ENCODE results near the gene CEP112.

Gene CEP112

DNA sequence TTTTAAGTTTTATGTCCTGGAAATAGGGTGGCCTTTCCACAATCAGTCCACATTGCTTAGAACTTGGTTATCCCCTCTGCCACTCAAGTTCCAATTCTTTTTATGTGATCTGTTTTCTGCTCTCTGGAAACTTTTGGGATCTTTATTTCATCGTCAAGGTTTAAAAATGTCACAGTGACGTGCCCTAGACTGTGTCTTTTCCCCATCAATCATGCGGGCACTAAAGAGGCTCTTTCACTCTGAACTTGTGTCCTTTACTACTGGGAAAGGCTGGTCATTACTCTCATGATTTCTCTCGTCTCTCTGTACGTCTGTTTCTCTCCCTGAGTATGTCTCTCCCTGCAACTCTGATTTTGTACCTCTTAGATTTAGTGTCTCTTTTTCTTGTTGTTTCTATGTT lies 440.7 kb downstream of the CEP112 start:
- DNase-seq: peak in 1 of 2 donors; percentile 46
- H3K18ac ChIP-seq (ENCODE audit: low read length): no peak overlapping the region
- H3K9me3 ChIP-seq (ENCODE audit: insufficient read depth, low read depth, low read length): no peaks in the 10 kb centered on the region
- H2BK120ac ChIP-seq (ENCODE audit: insufficient read depth, low read length, poor library complexity): no peak overlapping the region
- no peaks in the 10 kb centered on the region for H3K36me3 ChIP-seq (ENCODE audit: control insufficient read depth in 1 of 2, insufficient read depth in 2 of 2, low read length in 2 of 2)
- no peak overlapping the region for H3K27ac ChIP-seq (ENCODE audit: low read depth, low read length)
- no peak overlapping the region for H3K4me3 ChIP-seq (ENCODE audit: low read depth, low read length)
- H3K23ac ChIP-seq (ENCODE audit: low read length): no peak overlapping the region
- no CpG with 5 or more reads among the region's 5 CpGs for WGBS (ENCODE audit: extremely low coverage, insufficient coverage, insufficient read length)
- no peak overlapping the region for H2BK12ac ChIP-seq (ENCODE audit: low read length)
- no peak overlapping the region for H2AK5ac ChIP-seq (ENCODE audit: low read length)
- no peak overlapping the region for H2BK5ac ChIP-seq (ENCODE audit: low read depth, low read length, poor library complexity)
- H3K4me2 ChIP-seq (ENCODE audit: low read length): no peak overlapping the region
- H2AFZ ChIP-seq (ENCODE audit: insufficient read depth, low read length, poor library complexity): no peak overlapping the region
- H3K27me3 ChIP-seq (ENCODE audit: insufficient read depth, low read length): no peaks in the 10 kb centered on the region
- no peak overlapping the region for H3K9ac ChIP-seq (ENCODE audit: low read length)
- H3K79me1 ChIP-seq (ENCODE audit: low read length): no peaks in the 10 kb centered on the region
- no peak overlapping the region for H3K14ac ChIP-seq (ENCODE audit: low read length)
- no peak overlapping the region for H4K91ac ChIP-seq (ENCODE audit: low read depth, low read length)
- H3K79me2 ChIP-seq (ENCODE audit: control insufficient read depth, insufficient read depth, low read length, poor library complexity): no peaks in the 10 kb centered on the region
- H4K8ac ChIP-seq (ENCODE audit: low read depth, low read length): no peak overlapping the region
- H3K4me1 ChIP-seq (ENCODE audit: control insufficient read depth in 1 of 2, insufficient read depth in 2 of 2, low read length in 2 of 2): no peaks in the 10 kb centered on the region
- H3K4ac ChIP-seq (ENCODE audit: low read depth, low read length): no peak overlapping the region
- no peak overlapping the region for H4K12ac ChIP-seq (ENCODE audit: low read depth, low read length)

DNA sequence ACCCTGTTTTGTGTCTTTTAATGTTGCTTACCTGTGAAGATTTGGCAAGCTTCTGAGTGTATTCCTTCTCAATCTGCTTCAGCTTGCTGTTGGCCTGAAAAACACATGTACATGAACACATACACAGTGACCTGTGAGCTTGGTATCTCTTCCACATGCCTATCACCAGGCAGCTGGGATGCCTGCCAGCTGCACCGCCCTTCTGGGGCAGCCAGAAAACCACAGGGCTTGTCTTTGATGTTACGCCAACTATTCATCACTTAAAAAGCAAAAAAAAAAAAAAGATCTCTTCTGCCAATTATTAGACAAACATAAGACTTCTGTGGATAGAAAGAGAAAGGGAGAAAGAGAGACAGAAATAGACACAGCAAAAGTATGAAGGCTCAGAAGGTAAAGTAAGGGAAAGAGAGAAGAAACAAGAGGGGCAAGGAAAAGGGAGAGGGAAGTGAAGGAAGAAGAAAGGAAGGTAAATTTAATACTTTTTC lies 441.3 kb downstream of the CEP112 start:
- WGBS (ENCODE audit: extremely low coverage, insufficient coverage, insufficient read length): no CpG with 5 or more reads among the region's 2 CpGs
- H3K79me1 ChIP-seq (ENCODE audit: low read length): no peaks in the 10 kb centered on the region
- no peak overlapping the region for H3K4me3 ChIP-seq (ENCODE audit: low read depth, low read length)
- H3K14ac ChIP-seq (ENCODE audit: low read length): no peak overlapping the region
- H2AK5ac ChIP-seq (ENCODE audit: low read length): no peak overlapping the region
- no peak overlapping the region for H2BK5ac ChIP-seq (ENCODE audit: low read depth, low read length, poor library complexity)
- H2AFZ ChIP-seq (ENCODE audit: insufficient read depth, low read length, poor library complexity): no peak overlapping the region
- H4K91ac ChIP-seq (ENCODE audit: low read depth, low read length): no peak overlapping the region
- H3K4me2 ChIP-seq (ENCODE audit: low read length): no peak overlapping the region
- no peak overlapping the region for H3K9ac ChIP-seq (ENCODE audit: low read length)
- no peak overlapping the region for H4K12ac ChIP-seq (ENCODE audit: low read depth, low read length)
- no peaks in the 10 kb centered on the region for H3K4me1 ChIP-seq (ENCODE audit: control insufficient read depth in 1 of 2, insufficient read depth in 2 of 2, low read length in 2 of 2)
- peak; percentile 69 to 78 for DNase-seq
- H4K8ac ChIP-seq (ENCODE audit: low read depth, low read length): no peak overlapping the region
- H3K18ac ChIP-seq (ENCODE audit: low read length): no peak overlapping the region
- H3K9me3 ChIP-seq (ENCODE audit: insufficient read depth, low read depth, low read length): no peaks in the 10 kb centered on the region
- no peak overlapping the region for H3K4ac ChIP-seq (ENCODE audit: low read depth, low read length)
- no peak overlapping the region for H3K23ac ChIP-seq (ENCODE audit: low read length)
- H3K79me2 ChIP-seq (ENCODE audit: control insufficient read depth, insufficient read depth, low read length, poor library complexity): no peaks in the 10 kb centered on the region
- no peaks in the 10 kb centered on the region for H3K27me3 ChIP-seq (ENCODE audit: insufficient read depth, low read length)
- H2BK120ac ChIP-seq (ENCODE audit: insufficient read depth, low read length, poor library complexity): no peak overlapping the region
- no peak overlapping the region for H2BK12ac ChIP-seq (ENCODE audit: low read length)
- H3K27ac ChIP-seq (ENCODE audit: low read depth, low read length): no peak overlapping the region
- no peaks in the 10 kb centered on the region for H3K36me3 ChIP-seq (ENCODE audit: control insufficient read depth in 1 of 2, insufficient read depth in 2 of 2, low read length in 2 of 2)

DNA sequence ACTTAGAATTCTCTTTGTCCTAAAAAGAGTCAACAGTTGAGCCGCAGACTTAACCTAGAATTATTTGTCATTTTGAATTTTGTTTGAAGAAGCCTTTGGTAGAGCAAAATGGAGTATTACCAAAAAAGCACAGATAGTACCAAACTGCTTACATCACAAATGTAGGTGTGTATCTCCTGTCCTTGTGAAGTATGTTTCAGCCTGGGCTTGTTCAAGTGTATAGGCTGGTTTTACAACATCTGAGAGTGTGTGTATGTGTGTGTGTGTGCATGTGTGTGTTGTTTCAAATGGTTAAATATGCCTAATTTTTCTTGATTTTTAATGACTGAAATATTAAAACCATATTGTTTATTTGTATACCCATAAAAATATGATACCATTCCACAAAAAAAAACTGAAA lies 441.8 kb downstream of the CEP112 start:
- H2BK12ac ChIP-seq (ENCODE audit: low read length): no peak overlapping the region
- H3K36me3 ChIP-seq (ENCODE audit: control insufficient read depth in 1 of 2, insufficient read depth in 2 of 2, low read length in 2 of 2): no peaks in the 10 kb centered on the region
- H3K9me3 ChIP-seq (ENCODE audit: insufficient read depth, low read depth, low read length): no peaks in the 10 kb centered on the region
- no peak overlapping the region for H2AFZ ChIP-seq (ENCODE audit: insufficient read depth, low read length, poor library complexity)
- DNase-seq: no peak
- H3K4me3 ChIP-seq (ENCODE audit: low read depth, low read length): no peak overlapping the region
- no peak overlapping the region for H3K9ac ChIP-seq (ENCODE audit: low read length)
- no peaks in the 10 kb centered on the region for H3K79me1 ChIP-seq (ENCODE audit: low read length)
- H4K12ac ChIP-seq (ENCODE audit: low read depth, low read length): no peak overlapping the region
- H2BK120ac ChIP-seq (ENCODE audit: insufficient read depth, low read length, poor library complexity): no peak overlapping the region
- H3K27ac ChIP-seq (ENCODE audit: low read depth, low read length): no peak overlapping the region
- H3K4ac ChIP-seq (ENCODE audit: low read depth, low read length): no peak overlapping the region
- H4K91ac ChIP-seq (ENCODE audit: low read depth, low read length): no peak overlapping the region
- H3K79me2 ChIP-seq (ENCODE audit: control insufficient read depth, insufficient read depth, low read length, poor library complexity): no peaks in the 10 kb centered on the region
- no peak overlapping the region for H2AK5ac ChIP-seq (ENCODE audit: low read length)
- H3K18ac ChIP-seq (ENCODE audit: low read length): no peak overlapping the region
- no peak overlapping the region for H3K14ac ChIP-seq (ENCODE audit: low read length)
- WGBS (ENCODE audit: extremely low coverage, insufficient coverage, insufficient read length): no CpG with 5 or more reads among the region's 1 CpG
- no peak overlapping the region for H3K23ac ChIP-seq (ENCODE audit: low read length)
- H3K4me1 ChIP-seq (ENCODE audit: control insufficient read depth in 1 of 2, insufficient read depth in 2 of 2, low read length in 2 of 2): no peaks in the 10 kb centered on the region
- no peak overlapping the region for H2BK5ac ChIP-seq (ENCODE audit: low read depth, low read length, poor library complexity)
- no peaks in the 10 kb centered on the region for H3K27me3 ChIP-seq (ENCODE audit: insufficient read depth, low read length)
- H4K8ac ChIP-seq (ENCODE audit: low read depth, low read length): no peak overlapping the region
- no peak overlapping the region for H3K4me2 ChIP-seq (ENCODE audit: low read length)

GRCh38 chr17:65749479-65749878 lies 442.5 kb downstream of the CEP112 start:
- H3K9me3 ChIP-seq (ENCODE audit: insufficient read depth, low read depth, low read length): no peaks in the 10 kb centered on the region
- no peak overlapping the region for H2BK120ac ChIP-seq (ENCODE audit: insufficient read depth, low read length, poor library complexity)
- H3K14ac ChIP-seq (ENCODE audit: low read length): no peak overlapping the region
- H2AFZ ChIP-seq (ENCODE audit: insufficient read depth, low read length, poor library complexity): no peak overlapping the region
- no peak overlapping the region for H2BK5ac ChIP-seq (ENCODE audit: low read depth, low read length, poor library complexity)
- DNase-seq: peak; percentile 71 to 94
- no peak overlapping the region for H4K91ac ChIP-seq (ENCODE audit: low read depth, low read length)
- no peak overlapping the region for H3K4me2 ChIP-seq (ENCODE audit: low read length)
- no peaks in the 10 kb centered on the region for H3K4me1 ChIP-seq (ENCODE audit: control insufficient read depth in 1 of 2, insufficient read depth in 2 of 2, low read length in 2 of 2)
- no peaks in the 10 kb centered on the region for H3K79me1 ChIP-seq (ENCODE audit: low read length)
- H3K4ac ChIP-seq (ENCODE audit: low read depth, low read length): no peak overlapping the region
- no peak overlapping the region for H3K9ac ChIP-seq (ENCODE audit: low read length)
- no peak overlapping the region for H3K23ac ChIP-seq (ENCODE audit: low read length)
- no peak overlapping the region for H2AK5ac ChIP-seq (ENCODE audit: low read length)
- no peak overlapping the region for H3K4me3 ChIP-seq (ENCODE audit: low read depth, low read length)
- WGBS (ENCODE audit: extremely low coverage, insufficient coverage, insufficient read length): no CpG with 5 or more reads among the region's 2 CpGs
- no peaks in the 10 kb centered on the region for H3K36me3 ChIP-seq (ENCODE audit: control insufficient read depth in 1 of 2, insufficient read depth in 2 of 2, low read length in 2 of 2)
- no peaks in the 10 kb centered on the region for H3K79me2 ChIP-seq (ENCODE audit: control insufficient read depth, insufficient read depth, low read length, poor library complexity)
- H4K8ac ChIP-seq (ENCODE audit: low read depth, low read length): no peak overlapping the region
- no peak overlapping the region for H3K18ac ChIP-seq (ENCODE audit: low read length)
- no peaks in the 10 kb centered on the region for H3K27me3 ChIP-seq (ENCODE audit: insufficient read depth, low read length)
- H4K12ac ChIP-seq (ENCODE audit: low read depth, low read length): no peak overlapping the region
- no peak overlapping the region for H2BK12ac ChIP-seq (ENCODE audit: low read length)
- no peak overlapping the region for H3K27ac ChIP-seq (ENCODE audit: low read depth, low read length)
